ENCODE results near the gene ANKHD1.
A peak's percentile ranks its signal among the peaks of the same experiment; 100 is the strongest.

- peak; percentile 96 for TF ChIP-seq CTCF (conservative IDR thresholded peaks at IDR 0.05)
- no peak for TF ChIP-seq ZFX (IDR thresholded peaks at IDR 0.05)
Observed at GRCh38 chr5:140357726-140358093, 43.9 kb upstream of the ANKHD1 start.
